ENCODE results near the gene POU4F2. TPM values are rescaled to one million over a fixed set of nuclear protein-coding genes. Genes with fewer than 3 reads are reported as not detected.
"Not testable (repeated sequence)": the region's sequence is repeated elsewhere in the genome, so short reads cannot be mapped to it uniquely, and the experiment has no call there.

Gene POU4F2
- total RNA-seq, 2 experiments from 2014 or later, result not detected

DNA sequence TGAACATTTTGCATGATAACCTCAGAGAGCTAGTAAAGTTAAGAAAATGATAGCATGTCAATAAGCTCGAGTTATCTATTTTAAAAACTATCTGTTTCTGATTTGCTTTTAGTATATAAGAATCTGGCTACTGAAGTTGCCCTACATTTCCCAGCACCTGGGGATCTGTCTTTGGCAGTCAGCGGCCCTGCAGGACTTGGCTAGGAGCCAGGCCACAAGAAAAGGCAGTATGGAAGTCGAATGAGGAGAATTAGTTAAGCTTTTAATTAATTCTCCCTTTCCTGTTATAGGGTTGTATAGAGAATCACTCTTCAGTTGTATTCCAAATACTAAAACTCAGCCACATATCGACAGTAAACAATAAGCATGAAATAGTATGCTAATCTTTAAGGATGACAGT lies 22.7 kb downstream of the POU4F2 start:
- no peak for DNase-seq (ENCODE audit: low spot score)
- Histone ChIP-seq H3K36me3 (ENCODE audit: insufficient read depth, low read length) (no peaks in the 10 kb centered on the region), H3K79me2 (ENCODE audit: insufficient read depth, low read depth, low read length) (no peaks in the 10 kb centered on the region), H2AFZ (ENCODE audit: low read length) (no peak overlapping the region), H3K4me2 (ENCODE audit: low read length) (no peak overlapping the region), H3K4me3 (ENCODE audit: low read depth, low read length, poor library complexity, severe bottlenecking) (no peak overlapping the region), H3K27ac (ENCODE audit: low read depth, low read length, poor library complexity, severe bottlenecking) (no peak overlapping the region), H3K9me2 (ENCODE audit: insufficient read depth, low read length) (no peaks in the 10 kb centered on the region), H3K4me1 (ENCODE audit: insufficient read depth, low read length, poor library complexity, severe bottlenecking) (no peaks in the 10 kb centered on the region), H4K20me1 (ENCODE audit: insufficient read depth, low read length) (no peaks in the 10 kb centered on the region), H3K9me3 (ENCODE audit: low read length) (no peaks in the 10 kb centered on the region)
- intact Hi-C loops (cut with micrococcal nuclease; ENCODE audit: unreplicated experiment), result no loop called here
- TF ChIP-seq, protein P1, sequence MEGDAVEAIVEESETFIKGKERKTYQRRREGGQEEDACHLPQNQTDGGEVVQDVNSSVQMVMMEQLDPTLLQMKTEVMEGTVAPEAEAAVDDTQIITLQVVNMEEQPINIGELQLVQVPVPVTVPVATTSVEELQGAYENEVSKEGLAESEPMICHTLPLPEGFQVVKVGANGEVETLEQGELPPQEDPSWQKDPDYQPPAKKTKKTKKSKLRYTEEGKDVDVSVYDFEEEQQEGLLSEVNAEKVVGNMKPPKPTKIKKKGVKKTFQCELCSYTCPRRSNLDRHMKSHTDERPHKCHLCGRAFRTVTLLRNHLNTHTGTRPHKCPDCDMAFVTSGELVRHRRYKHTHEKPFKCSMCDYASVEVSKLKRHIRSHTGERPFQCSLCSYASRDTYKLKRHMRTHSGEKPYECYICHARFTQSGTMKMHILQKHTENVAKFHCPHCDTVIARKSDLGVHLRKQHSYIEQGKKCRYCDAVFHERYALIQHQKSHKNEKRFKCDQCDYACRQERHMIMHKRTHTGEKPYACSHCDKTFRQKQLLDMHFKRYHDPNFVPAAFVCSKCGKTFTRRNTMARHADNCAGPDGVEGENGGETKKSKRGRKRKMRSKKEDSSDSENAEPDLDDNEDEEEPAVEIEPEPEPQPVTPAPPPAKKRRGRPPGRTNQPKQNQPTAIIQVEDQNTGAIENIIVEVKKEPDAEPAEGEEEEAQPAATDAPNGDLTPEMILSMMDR (conservative IDR thresholded peaks at IDR 0.05; ENCODE audit: low read length), result no peak
- TF ChIP-seq EZH2phosphoT487 (IDR thresholded peaks at IDR 0.05; ENCODE audit: borderline replicate concordance, low read depth, low read length), result no peak
- no TSS peak for BruUV-seq (replicated peaks)
- CTCF ChIA-PET (ENCODE audit: unreplicated experiment), result no interaction called here
- POLR2A ChIA-PET, result no interaction called here

DNA sequence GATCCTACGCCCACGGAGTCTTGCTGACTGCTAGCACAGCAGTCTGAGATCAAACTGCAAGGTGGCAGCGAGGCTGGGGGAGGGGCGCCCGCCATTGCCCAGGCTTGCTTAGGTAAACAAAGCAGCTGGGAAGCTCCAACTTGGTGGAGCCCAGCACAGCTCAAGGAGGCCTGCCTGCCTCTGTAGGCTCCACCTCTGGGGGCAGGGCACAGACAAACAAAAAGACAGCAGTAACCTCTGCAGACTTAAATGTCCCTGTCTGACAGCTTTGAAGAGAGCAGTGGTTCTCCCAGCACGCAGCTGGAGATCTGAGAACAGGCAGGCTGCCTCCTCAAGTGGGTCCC lies 25.2 kb downstream of the POU4F2 start:
- H3K9me2 ChIP-seq (ENCODE audit: insufficient read depth, low read length); POLR2A ChIA-PET; intact Hi-C loops (cut with micrococcal nuclease; ENCODE audit: unreplicated experiment); H4K20me1 ChIP-seq (ENCODE audit: insufficient read depth, low read length); H3K4me2 ChIP-seq (ENCODE audit: low read length); H3K4me3 ChIP-seq (ENCODE audit: low read depth, low read length, poor library complexity, severe bottlenecking); H3K4me1 ChIP-seq (ENCODE audit: insufficient read depth, low read length, poor library complexity, severe bottlenecking); H3K79me2 ChIP-seq (ENCODE audit: insufficient read depth, low read depth, low read length); BruUV-seq (replicated peaks); CTCF ChIA-PET (ENCODE audit: unreplicated experiment); H2AFZ ChIP-seq (ENCODE audit: low read length); H3K9me3 ChIP-seq (ENCODE audit: low read length); DNase-seq (ENCODE audit: low spot score); H3K36me3 ChIP-seq (ENCODE audit: insufficient read depth, low read length); H3K27ac ChIP-seq (ENCODE audit: low read depth, low read length, poor library complexity, severe bottlenecking): not testable (repeated sequence)

DNA sequence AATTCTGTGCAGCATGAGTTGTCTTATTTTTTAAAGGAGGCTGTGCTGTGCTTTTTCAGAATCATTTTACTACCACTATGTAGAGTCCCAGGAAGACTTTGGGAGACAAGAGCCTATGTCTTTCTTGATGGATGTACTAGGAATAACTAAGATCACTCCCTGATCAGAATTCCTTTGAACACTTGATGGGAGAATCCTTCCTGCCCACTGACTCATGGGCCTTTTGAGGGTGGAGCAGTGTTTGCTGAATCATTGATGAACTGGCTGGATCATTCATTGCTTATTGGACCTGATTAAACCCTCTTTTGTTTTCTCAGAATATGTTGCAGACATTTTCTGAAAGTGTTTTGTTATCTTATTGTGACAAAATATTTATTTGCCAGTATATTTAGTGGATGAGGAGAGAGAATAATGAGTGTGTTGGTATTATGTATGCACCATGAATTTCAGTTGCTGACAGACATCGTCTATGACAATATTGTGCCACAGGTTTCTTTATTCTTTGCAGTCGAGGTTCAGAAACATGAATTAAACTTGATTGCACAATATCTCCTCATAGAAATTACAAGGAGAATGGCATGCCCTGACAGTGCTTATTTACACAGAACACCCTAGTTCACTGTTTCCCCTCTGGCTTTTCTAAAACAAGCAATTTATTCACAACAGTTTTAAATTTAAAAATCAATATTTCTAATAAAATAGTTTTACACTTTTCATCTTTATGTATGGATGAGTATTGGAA lies 36.3 kb downstream of the POU4F2 start:
- no peaks in the 10 kb centered on the region for H3K36me3 ChIP-seq (ENCODE audit: insufficient read depth, low read length)
- ChIA-PET POLR2A (interaction anchor here (1.0 kb wide), 1 partner anchor 24 kb away, joined by 3 read pairs; no protein-coding TSS in a partner anchor), CTCF (ENCODE audit: unreplicated experiment) (no interaction called here)
- H3K4me1 ChIP-seq (ENCODE audit: insufficient read depth, low read length, poor library complexity, severe bottlenecking), result no peaks in the 10 kb centered on the region
- no peak for DNase-seq (ENCODE audit: low spot score)
- no peak overlapping the region for H2AFZ ChIP-seq (ENCODE audit: low read length)
- no peaks in the 10 kb centered on the region for H3K9me3 ChIP-seq (ENCODE audit: low read length)
- H3K27ac ChIP-seq (ENCODE audit: low read depth, low read length, poor library complexity, severe bottlenecking), result no peak overlapping the region
- TF ChIP-seq, protein P1 (conservative IDR thresholded peaks at IDR 0.05; ENCODE audit: low read length), result no peak
- TF ChIP-seq EZH2phosphoT487 (IDR thresholded peaks at IDR 0.05; ENCODE audit: borderline replicate concordance, low read depth, low read length), result no peak
- H4K20me1 ChIP-seq (ENCODE audit: insufficient read depth, low read length), result no peaks in the 10 kb centered on the region
- no peak overlapping the region for H3K4me2 ChIP-seq (ENCODE audit: low read length)
- BruUV-seq (replicated peaks), result no TSS peak
- H3K4me3 ChIP-seq (ENCODE audit: low read depth, low read length, poor library complexity, severe bottlenecking), result no peak overlapping the region
- intact Hi-C loops (cut with micrococcal nuclease; ENCODE audit: unreplicated experiment), result no loop called here
- no peaks in the 10 kb centered on the region for H3K79me2 ChIP-seq (ENCODE audit: insufficient read depth, low read depth, low read length)
- H3K9me2 ChIP-seq (ENCODE audit: insufficient read depth, low read length), result no peaks in the 10 kb centered on the region

Other genes starting within 250 kb of the POU4F2 start
- 15.3 and 16.8 TPM in 2 replicates for gene SLC10A7, start 117.0 kb upstream of the POU4F2 start, total RNA-seq (2014; rRNA removed; shearing (Covaris generic))
- gene SLC10A7, start 117.0 kb upstream of the POU4F2 start, total RNA-seq (2022), result 18.9 and 22.4 TPM in 2 replicates

All from OCI-LY7 (cell line).